Calu3 (cell line): ENCODE results near the gene CSRP1. TPM values are rescaled to one million over a fixed set of nuclear protein-coding genes. Genes with fewer than 3 reads are reported as not detected.
A peak's percentile ranks its signal among the peaks of the same experiment; 100 is the strongest.

Experiments used
- BruUV-seq: library from RNA; stranded (reverse); fragments of 400-500 nt; replicated peaks from 2 replicates; lab custom pipeline; 2021; lab: Mats Ljungman, UMichigan
- CTCF ChIA-PET: fragments of 300-600 bp; sonication (Branson Sonifier 250); formaldehyde crosslinking; loops from one replicate; lab custom pipeline; 2022; ENCODE audit warnings: antibody characterized with exemption; lab: Charles Lee
- DNase-seq: peaks from one replicate; pipeline ENCODE4 v3.0.0; 2022
- H3K27ac Mint-ChIP-seq: one replicate; pipeline ENCODE4 v1.8.0; 2022; ENCODE audit warnings: mixed read lengths; ENCODE audit not compliant: unreplicated experiment
- H3K27me3 Mint-ChIP-seq: one replicate; pipeline ENCODE4 v1.8.0; 2022; ENCODE audit warnings: mixed read lengths; ENCODE audit not compliant: unreplicated experiment
- H3K36me3 Mint-ChIP-seq: one replicate; pipeline ENCODE4 v1.8.0; 2022; ENCODE audit warnings: mild to moderate bottlenecking, moderate library complexity, mixed read lengths; ENCODE audit not compliant: insufficient read depth, unreplicated experiment
- H3K4me1 Mint-ChIP-seq: one replicate; pipeline ENCODE4 v1.8.0; 2022; ENCODE audit warnings: mild to moderate bottlenecking, low read depth, mixed read lengths; ENCODE audit not compliant: unreplicated experiment
- H3K4me3 Mint-ChIP-seq: one replicate; pipeline ENCODE4 v1.8.0; 2022; ENCODE audit warnings: mild to moderate bottlenecking, low read depth, moderate library complexity, mixed read lengths; ENCODE audit not compliant: unreplicated experiment
- H3K9me3 Mint-ChIP-seq: one replicate; pipeline ENCODE4 v1.8.0; 2022; ENCODE audit warnings: low read depth, mixed read lengths; ENCODE audit not compliant: unreplicated experiment
- CTCF ChIP-seq: fragments of 200-600 bp; IDR thresholded peaks from one replicate; pipeline ENCODE4 v1.8.0; 2022; ENCODE audit warnings: antibody characterized with exemption; ENCODE audit not compliant: unreplicated experiment
- intact Hi-C: fragments of 100-400 bp; cut with micrococcal nuclease; formaldehyde crosslinking; loops from one replicate; pipeline ENCODE4 v1.10.0; 2022; ENCODE audit not compliant: unreplicated experiment
- total RNA-seq: library from RNA; stranded (reverse); gene quantifications from 2 replicates; pipeline ENCODE4 v1.2.3, GENCODE V29; 2022

Gene CSRP1
- total RNA-seq, 1 experiment from 2014 or later: 69.9 TPM

GRCh38 chr1:201471772-201472171 is 35.2 kb downstream of the CSRP1 start:
- no peak overlapping the region for H3K27ac Mint-ChIP-seq
- peaks cover 36% of the 10 kb centered on the region for H3K36me3 Mint-ChIP-seq
- BruUV-seq: no TSS peak
- H3K9me3 Mint-ChIP-seq: no peaks in the 10 kb centered on the region
- peaks cover 27% of the 10 kb centered on the region for H3K4me1 Mint-ChIP-seq
- CTCF ChIA-PET: interaction anchor here (0.7 kb wide), 1 partner anchor 36 kb away, joined by 3 read pairs; no protein-coding TSS in a partner anchor
- TF ChIP-seq CTCF: no peak
- no peak overlapping the region for H3K4me3 Mint-ChIP-seq
- intact Hi-C loops: no loop called here
- no peaks in the 10 kb centered on the region for H3K27me3 Mint-ChIP-seq
- no peak for DNase-seq

GRCh38 chr1:201470581-201470980 is 36.3 kb downstream of the CSRP1 start:
- Mint-ChIP-seq H3K27me3 (no peaks in the 10 kb centered on the region), H3K27ac (no peak overlapping the region), H3K4me1 (peaks cover 26% of the 10 kb centered on the region), H3K9me3 (no peaks in the 10 kb centered on the region), H3K36me3 (peaks cover 42% of the 10 kb centered on the region), H3K4me3 (peak overlapping the region; percentile 85)
- no peak for TF ChIP-seq CTCF
- CTCF ChIA-PET: interaction anchor here (2.6 kb wide), 1 partner anchor 10 kb away, joined by 14 read pairs; no protein-coding TSS in a partner anchor
- intact Hi-C loops: no loop called here
- no TSS peak for BruUV-seq
- DNase-seq: no peak

- H3K4me3 Mint-ChIP-seq: peak overlapping the region; percentile 85
- intact Hi-C loops: no loop called here
- no peak for DNase-seq
- H3K27me3 Mint-ChIP-seq: no peaks in the 10 kb centered on the region
- no peaks in the 10 kb centered on the region for H3K9me3 Mint-ChIP-seq
- BruUV-seq: no TSS peak
- CTCF ChIA-PET: interaction anchor here (0.7 to 3.3 kb wide), 7 partner anchors 11 to 43 kb away, joined by 3 to 24 read pairs (median 7); no protein-coding TSS in a partner anchor
- H3K4me1 Mint-ChIP-seq: peaks cover 30% of the 10 kb centered on the region
- no peak for TF ChIP-seq CTCF
- H3K27ac Mint-ChIP-seq: peak overlapping the region; percentile 28
- H3K36me3 Mint-ChIP-seq: peaks cover 47% of the 10 kb centered on the region
Observed at GRCh38 chr1:201469645-201470074, 37.3 kb downstream of the CSRP1 start.

- DNase-seq: peak; percentile 82
- Mint-ChIP-seq H3K4me1 (peaks cover 36% of the 10 kb centered on the region), H3K9me3 (no peaks in the 10 kb centered on the region), H3K27ac (peak within 1 kb of the TSS; percentile 61), H3K4me3 (peak within 1 kb of the TSS; percentile 85), H3K27me3 (no peaks in the 10 kb centered on the region), H3K36me3 (peaks cover 47% of the 10 kb centered on the region)
- no TSS peak for BruUV-seq
- TF ChIP-seq CTCF: peak; percentile 21
- intact Hi-C loops: no loop called here
- CTCF ChIA-PET: interaction anchor here (0.7 to 3.3 kb wide), 7 partner anchors 12 to 44 kb away, joined by 3 to 24 read pairs (median 7); no protein-coding TSS in a partner anchor
Observed at GRCh38 chr1:201468844-201469644, 37.9 kb downstream of the CSRP1 start, which contains the start of gene PHLDA3. PHLDA3 (minus strand) TSS chr1:201469188; CDS start chr1:201468786, 402 bp downstream.
